H9 (cell line): ENCODE results near the gene STMN3. TPM values are rescaled to one million over a fixed set of nuclear protein-coding genes. Genes with fewer than 3 reads are reported as not detected.

Experiments
- DNase-seq: peaks from one replicate; pipeline ENCODE4 v3.0.0-alpha.2; 2017
- H2AFZ ChIP-seq: one replicate; pipeline ENCODE4 v1.6.1; 2013; ENCODE audit warnings: mild to moderate bottlenecking, low read length, control low read depth, moderate library complexity
- H2AK5ac ChIP-seq: 2 replicates; pipeline ENCODE4 v1.6.1; 2013; ENCODE audit warnings: low read length, control low read depth, mixed read lengths; ENCODE audit not compliant: insufficient read length
- H2BK120ac ChIP-seq: one replicate; pipeline ENCODE4 v1.6.1; 2013; ENCODE audit warnings: low read depth, mild to moderate bottlenecking, low read length, control low read depth, inconsistent platforms; ENCODE audit not compliant: poor library complexity, severe bottlenecking
- H2BK12ac ChIP-seq: 2 replicates; pipeline ENCODE4 v1.6.1; 2013; ENCODE audit warnings: low read length, control low read depth, mixed read lengths, low read depth; ENCODE audit not compliant: insufficient read length
- H2BK15ac ChIP-seq: 2 replicates; pipeline ENCODE4 v1.6.1; 2013; ENCODE audit warnings: low read depth, low read length, control low read depth
- H2BK20ac ChIP-seq: one replicate; pipeline ENCODE4 v1.6.1; 2013; ENCODE audit warnings: low read depth, mild to moderate bottlenecking, low read length, control low read depth, inconsistent platforms; ENCODE audit not compliant: poor library complexity, severe bottlenecking
- H2BK5ac ChIP-seq: 2 replicates; pipeline ENCODE4 v1.6.1; 2013; ENCODE audit warnings: low read length, control low read depth, mixed read lengths; ENCODE audit not compliant: insufficient read length
- H3K14ac ChIP-seq: 2 replicates; pipeline ENCODE4 v1.6.1; 2013; ENCODE audit warnings: low read length, control low read depth; ENCODE audit not compliant: insufficient read depth
- H3K18ac ChIP-seq: 2 replicates; pipeline ENCODE4 v1.6.1; 2013; ENCODE audit warnings: low read depth, mild to moderate bottlenecking, mixed read lengths, low read length, control low read depth; ENCODE audit not compliant: insufficient read length
- H3K23ac ChIP-seq: 2 replicates; pipeline ENCODE4 v1.6.1; 2013; ENCODE audit warnings: low read length, control low read depth, mixed read lengths, low read depth; ENCODE audit not compliant: insufficient read length
- H3K23me2 ChIP-seq: 2 replicates; pipeline ENCODE4 v1.6.1; 2013; ENCODE audit warnings: low read depth, mild to moderate bottlenecking, mixed read lengths, low read length, control low read depth; ENCODE audit not compliant: insufficient read length, poor library complexity, severe bottlenecking
- H3K27ac ChIP-seq: 2 replicates; pipeline ENCODE4 v1.5.1; 2013; ENCODE audit warnings: low read length, control low read depth, mixed read lengths, low read depth; ENCODE audit not compliant: insufficient read length
- H3K27me3 ChIP-seq: 2 replicates; pipeline ENCODE4 v1.6.1; 2013; ENCODE audit warnings: low read length, control low read depth, inconsistent platforms; ENCODE audit not compliant: insufficient read depth
- H3K4ac ChIP-seq: 2 replicates; pipeline ENCODE4 v1.6.1; 2013; ENCODE audit warnings: low read depth, mild to moderate bottlenecking, control low read depth, inconsistent platforms, low read length, moderate library complexity
- H3K4me1 ChIP-seq: 2 replicates; pipeline ENCODE4 v1.6.1; 2013; ENCODE audit warnings: low read length, control low read depth, inconsistent platforms; ENCODE audit not compliant: insufficient read depth
- H3K4me2 ChIP-seq: 2 replicates; pipeline ENCODE4 v1.6.1; 2013; ENCODE audit warnings: low read length, control low read depth, mixed read lengths; ENCODE audit not compliant: insufficient read length, insufficient read depth
- H3K56ac ChIP-seq: 2 replicates; pipeline ENCODE4 v1.6.1; 2013; ENCODE audit warnings: low read depth, mild to moderate bottlenecking, mixed read lengths, low read length, control low read depth; ENCODE audit not compliant: insufficient read length
- H3K79me1 ChIP-seq: 2 replicates; pipeline ENCODE4 v1.6.1; 2013; ENCODE audit warnings: low read depth, mild to moderate bottlenecking, moderate library complexity, low read length, control low read depth, inconsistent platforms; ENCODE audit not compliant: insufficient read depth, poor library complexity, severe bottlenecking
- H3K79me2 ChIP-seq: 2 replicates; pipeline ENCODE4 v1.6.1; 2013; ENCODE audit warnings: low read length, control low read depth, inconsistent platforms; ENCODE audit not compliant: insufficient read depth
- H3K9ac ChIP-seq: 2 replicates; pipeline ENCODE4 v1.6.1; 2013; ENCODE audit warnings: low read length, control low read depth, mixed read lengths; ENCODE audit not compliant: insufficient read length; ENCODE audit errors: extremely low read depth
- H3K9me3 ChIP-seq: one replicate; pipeline ENCODE4 v1.6.1; 2013; ENCODE audit warnings: low read depth, low read length, inconsistent platforms; ENCODE audit not compliant: control insufficient read depth
- H3T11ph ChIP-seq: one replicate; pipeline ENCODE4 v1.6.1; 2013; ENCODE audit warnings: mild to moderate bottlenecking, low read length, control low read depth, inconsistent platforms
- H4K20me1 ChIP-seq: one replicate; pipeline ENCODE4 v1.6.1; 2013; ENCODE audit not compliant: control insufficient read depth, insufficient read length, insufficient read depth
- H4K5ac ChIP-seq: 2 replicates; pipeline ENCODE4 v1.6.1; 2013; ENCODE audit warnings: low read depth, mild to moderate bottlenecking, mixed read lengths, low read length, control low read depth; ENCODE audit not compliant: insufficient read length
- H4K8ac ChIP-seq: replicated peaks from 2 replicates; pipeline ENCODE4 v1.6.1; 2013; ENCODE audit warnings: low read length, control low read depth, mixed read lengths, low read depth; ENCODE audit not compliant: insufficient read length
- H4K91ac ChIP-seq: 2 replicates; pipeline ENCODE4 v1.6.1; 2013; ENCODE audit warnings: low read depth, mild to moderate bottlenecking, moderate library complexity, mixed read lengths, low read length, control low read depth; ENCODE audit not compliant: insufficient read length
- H3K27ac Mint-ChIP-seq, 3 experiments: 2 replicates in 2 of 3; 3 replicates in 1 of 3; pipeline ENCODE4 v1.8.0; 2020 to 2021; ENCODE audit warnings: mixed read lengths in 3 of 3, mild to moderate bottlenecking in 1 of 3, moderate library complexity in 1 of 3
- H3K27me3 Mint-ChIP-seq: 2 replicates; pipeline ENCODE4 v1.8.0; 2021; ENCODE audit warnings: low read depth, mild to moderate bottlenecking, moderate library complexity, mixed read lengths
- H3K36me3 Mint-ChIP-seq, 3 experiments: 2 replicates in 2 of 3; 3 replicates in 1 of 3; pipeline ENCODE4 v1.8.0; 2020 to 2021; ENCODE audit warnings: low read depth in 3 of 3, mixed read lengths in 3 of 3; ENCODE audit not compliant: insufficient read depth in 1 of 3
- H3K4me1 Mint-ChIP-seq, 2 experiments: 2 replicates each; pipeline ENCODE4 v1.8.0; 2020; ENCODE audit warnings: mixed read lengths in 2 of 2
- H3K4me3 Mint-ChIP-seq, 2 experiments: 2 replicates in 1 of 2; 3 replicates in 1 of 2; pipeline ENCODE4 v1.8.0; 2020 to 2021; ENCODE audit warnings: mild to moderate bottlenecking in 2 of 2, mixed read lengths in 2 of 2, moderate library complexity in 1 of 2
- H3K9me3 Mint-ChIP-seq, 2 experiments: 2 replicates in 1 of 2; 3 replicates in 1 of 2; pipeline ENCODE4 v1.8.0; 2020; ENCODE audit warnings: mild to moderate bottlenecking in 2 of 2, mixed read lengths in 2 of 2, moderate library complexity in 1 of 2
- WGBS: extraction: QIAGEN DNeasy Blood & Tissue Kit; methylation state at CpG from one replicate; pipeline ENCODE4 v1.1.7; 2013; ENCODE audit warnings: missing lambda C conversion rate, low lambda C conversion rate, mixed read lengths; ENCODE audit not compliant: insufficient read length; ENCODE audit errors: extremely low coverage; 5-methylcytosine and 5-hydroxymethylcytosine counted together
- total RNA-seq: library from RNA; stranded (reverse); gene quantifications from 2 replicates; pipeline ENCODE4 v1.2.1, GENCODE V29; 2021
- TF ChIP-seq, protein P1 (sequence below): fragments of 200-600 bp; sonication (generic); conservative IDR thresholded peaks from 3 replicates; pipeline ENCODE4 v1.8.0; 2021; ENCODE audit warnings: antibody characterized with exemption, mild to moderate bottlenecking

STMN3 gene
- total RNA-seq, 1 experiment from 2014 or later, result 54.0 TPM

DNA sequence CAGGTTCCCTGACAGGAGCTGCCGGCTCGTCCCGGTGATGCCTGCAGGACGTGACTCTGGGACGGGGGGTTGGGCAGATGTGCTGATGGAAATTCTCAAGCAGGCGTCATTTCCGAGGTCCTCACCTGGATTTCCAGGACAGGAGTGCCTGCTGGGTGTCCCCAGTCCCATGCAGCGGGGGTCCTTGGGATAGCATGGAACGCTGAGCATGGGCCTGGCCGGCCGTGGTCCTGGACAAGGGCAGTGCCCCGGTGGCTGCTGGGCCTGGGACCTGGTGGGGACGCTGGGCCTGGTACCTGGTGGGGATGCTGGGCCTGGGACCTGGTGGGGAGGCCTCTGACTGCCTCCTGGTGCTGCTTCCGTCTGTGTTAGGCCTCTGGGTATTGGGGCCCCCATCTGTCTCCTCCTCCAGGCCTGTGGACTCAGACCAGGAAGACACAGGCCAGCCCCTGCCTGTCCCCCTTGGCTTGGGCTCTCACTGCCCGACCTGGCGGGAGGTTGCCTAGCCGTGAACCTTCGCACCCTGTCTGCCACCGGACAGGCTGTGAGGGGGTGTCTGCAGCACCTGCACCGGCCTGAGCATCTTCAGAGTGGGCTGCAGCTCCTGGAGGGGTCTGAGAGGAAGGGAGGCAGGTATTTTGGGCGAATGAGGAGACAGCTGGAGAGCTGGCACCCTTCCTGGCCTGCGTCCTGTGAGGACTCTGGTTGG, 11.1 kb upstream of the STMN3 start:
- no peak for DNase-seq
- H3K27me3 Mint-ChIP-seq, result no peaks in the 10 kb centered on the region
- TF ChIP-seq, protein P1, sequence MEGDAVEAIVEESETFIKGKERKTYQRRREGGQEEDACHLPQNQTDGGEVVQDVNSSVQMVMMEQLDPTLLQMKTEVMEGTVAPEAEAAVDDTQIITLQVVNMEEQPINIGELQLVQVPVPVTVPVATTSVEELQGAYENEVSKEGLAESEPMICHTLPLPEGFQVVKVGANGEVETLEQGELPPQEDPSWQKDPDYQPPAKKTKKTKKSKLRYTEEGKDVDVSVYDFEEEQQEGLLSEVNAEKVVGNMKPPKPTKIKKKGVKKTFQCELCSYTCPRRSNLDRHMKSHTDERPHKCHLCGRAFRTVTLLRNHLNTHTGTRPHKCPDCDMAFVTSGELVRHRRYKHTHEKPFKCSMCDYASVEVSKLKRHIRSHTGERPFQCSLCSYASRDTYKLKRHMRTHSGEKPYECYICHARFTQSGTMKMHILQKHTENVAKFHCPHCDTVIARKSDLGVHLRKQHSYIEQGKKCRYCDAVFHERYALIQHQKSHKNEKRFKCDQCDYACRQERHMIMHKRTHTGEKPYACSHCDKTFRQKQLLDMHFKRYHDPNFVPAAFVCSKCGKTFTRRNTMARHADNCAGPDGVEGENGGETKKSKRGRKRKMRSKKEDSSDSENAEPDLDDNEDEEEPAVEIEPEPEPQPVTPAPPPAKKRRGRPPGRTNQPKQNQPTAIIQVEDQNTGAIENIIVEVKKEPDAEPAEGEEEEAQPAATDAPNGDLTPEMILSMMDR, result no peak
- Histone ChIP-seq H3T11ph (no peak overlapping the region), H2BK12ac (no peak overlapping the region), H3K18ac (no peak overlapping the region), H2AFZ (no peak overlapping the region), H3K23ac (no peak overlapping the region), H3K9me3 (no peaks in the 10 kb centered on the region), H3K27me3 (no peaks in the 10 kb centered on the region; the same call in 1 of the 2 replicates), H4K8ac (no peak overlapping the region), H3K23me2 (no peaks in the 10 kb centered on the region), H2AK5ac (no peak overlapping the region), H3K4me1 (no peaks in the 10 kb centered on the region; the same call in 1 of the 2 replicates), H3K79me1 (no peaks in the 10 kb centered on the region), H3K14ac (no peak overlapping the region), H2BK20ac (no peak overlapping the region), H3K9ac (no peak overlapping the region), H3K79me2 (no peaks in the 10 kb centered on the region), H4K5ac (no peak overlapping the region), H2BK5ac (no peak overlapping the region), H3K27ac (no peak overlapping the region), H3K4me2 (no peak overlapping the region), H2BK15ac (no peak overlapping the region), H3K4ac (no peak overlapping the region), H4K91ac (no peak overlapping the region), H4K20me1 (no peaks in the 10 kb centered on the region), H3K56ac (no peak overlapping the region), H2BK120ac (no peak overlapping the region)
- no peak overlapping the region for H3K4me3 Mint-ChIP-seq
- H3K36me3 Mint-ChIP-seq, result peaks cover 30 to 66% (median 59%) of the 10 kb centered on the region in 3 experiments
- no peak overlapping the region for H3K27ac Mint-ChIP-seq
- no CpG with 5 or more reads among the region's 22 CpGs for WGBS
- peaks cover 2 to 7% of the 10 kb centered on the region in 2 experiments for H3K4me1 Mint-ChIP-seq
- H3K9me3 Mint-ChIP-seq, result no peaks in the 10 kb centered on the region
